ENCODE measurements around the gene TCF4. TPM values are rescaled to one million over a fixed set of nuclear protein-coding genes. Genes with fewer than 3 reads are reported as not detected.

TCF4 gene
- total RNA-seq, 1 experiment from 2014 or later: 143 TPM

GRCh38 chr18:55607773-55608172 lies 19.8 kb upstream of the TCF4 start:
- CTCF ChIA-PET: no interaction called here

GRCh38 chr18:55605733-55606338 lies 17.8 kb upstream of the TCF4 start:
- no peaks in the 10 kb centered on the region for H3K36me3 ChIP-seq (ENCODE audit: insufficient read depth, low read length, poor library complexity, severe bottlenecking)
- no peaks in the 10 kb centered on the region for H3K27me3 ChIP-seq (replicated peaks; ENCODE audit: insufficient read depth, low read depth, low read length, poor library complexity)
- TF ChIP-seq EZH2 (IDR thresholded peaks at IDR 0.05; ENCODE audit: borderline replicate concordance, low read depth, low read length, poor library complexity, severe bottlenecking) (no peak), CTCF (conservative IDR thresholded peaks at IDR 0.05; ENCODE audit: low read depth, low read length) (no peak)
- H3K4me1 ChIP-seq (ENCODE audit: insufficient read depth, low read length, poor library complexity, severe bottlenecking): no peaks in the 10 kb centered on the region
- BruUV-seq (replicated peaks): no TSS peak
- H3K9me3 ChIP-seq (ENCODE audit: low read depth, low read length, poor library complexity, severe bottlenecking): no peaks in the 10 kb centered on the region
- no peak overlapping the region for H3K27ac ChIP-seq (ENCODE audit: low read depth, low read length, poor library complexity, severe bottlenecking)
- ChIA-PET POLR2A (ENCODE audit: low non-redundant PET) (no interaction called here), CTCF (no interaction called here)
- H3K4me3 ChIP-seq (ENCODE audit: low read depth, low read length, poor library complexity, severe bottlenecking): no peak overlapping the region
- no peak for DNase-seq (ENCODE audit: low spot score)
- intact Hi-C loops (cut with micrococcal nuclease; ENCODE audit: unreplicated experiment): no loop called here

More at GRCh38 chr18:55607773-55608172, 19.8 kb upstream of the TCF4 start:
- H3K36me3 ChIP-seq (ENCODE audit: insufficient read depth, low read length, poor library complexity, severe bottlenecking): no peaks in the 10 kb centered on the region
- H3K4me1 ChIP-seq (ENCODE audit: insufficient read depth, low read length, poor library complexity, severe bottlenecking): no peaks in the 10 kb centered on the region
- no peaks in the 10 kb centered on the region for H3K27me3 ChIP-seq (replicated peaks; ENCODE audit: insufficient read depth, low read depth, low read length, poor library complexity)
- no peak for DNase-seq (ENCODE audit: low spot score)
- TF ChIP-seq EZH2 (IDR thresholded peaks at IDR 0.05; ENCODE audit: borderline replicate concordance, low read depth, low read length, poor library complexity, severe bottlenecking): no peak
- TF ChIP-seq CTCF (conservative IDR thresholded peaks at IDR 0.05; ENCODE audit: low read depth, low read length): no peak
- H3K4me3 ChIP-seq (ENCODE audit: low read depth, low read length, poor library complexity, severe bottlenecking): no peak overlapping the region
- BruUV-seq (replicated peaks): no TSS peak
- intact Hi-C loops (cut with micrococcal nuclease; ENCODE audit: unreplicated experiment): no loop called here
- POLR2A ChIA-PET (ENCODE audit: low non-redundant PET): no interaction called here
- H3K27ac ChIP-seq (ENCODE audit: low read depth, low read length, poor library complexity, severe bottlenecking): no peak overlapping the region
- no peaks in the 10 kb centered on the region for H3K9me3 ChIP-seq (ENCODE audit: low read depth, low read length, poor library complexity, severe bottlenecking)

GRCh38 chr18:55603775-55604174 lies 15.8 kb upstream of the TCF4 start:
- H3K27ac ChIP-seq (ENCODE audit: low read depth, low read length, poor library complexity, severe bottlenecking): no peak overlapping the region
- intact Hi-C loops (cut with micrococcal nuclease; ENCODE audit: unreplicated experiment): no loop called here
- POLR2A ChIA-PET (ENCODE audit: low non-redundant PET): no interaction called here
- no TSS peak for BruUV-seq (replicated peaks)
- H3K27me3 ChIP-seq (replicated peaks; ENCODE audit: insufficient read depth, low read depth, low read length, poor library complexity): no peaks in the 10 kb centered on the region
- no peak for TF ChIP-seq EZH2 (IDR thresholded peaks at IDR 0.05; ENCODE audit: borderline replicate concordance, low read depth, low read length, poor library complexity, severe bottlenecking)
- no peak for TF ChIP-seq CTCF (conservative IDR thresholded peaks at IDR 0.05; ENCODE audit: low read depth, low read length)
- CTCF ChIA-PET: no interaction called here
- DNase-seq (ENCODE audit: low spot score): no peak
- H3K9me3 ChIP-seq (ENCODE audit: low read depth, low read length, poor library complexity, severe bottlenecking): no peaks in the 10 kb centered on the region
- H3K4me1 ChIP-seq (ENCODE audit: insufficient read depth, low read length, poor library complexity, severe bottlenecking): no peaks in the 10 kb centered on the region
- no peak overlapping the region for H3K4me3 ChIP-seq (ENCODE audit: low read depth, low read length, poor library complexity, severe bottlenecking)
- H3K36me3 ChIP-seq (ENCODE audit: insufficient read depth, low read length, poor library complexity, severe bottlenecking): no peaks in the 10 kb centered on the region

Data from A673 (cell line).